B cell (primary cell): ENCODE results near the gene RAB11FIP3. TPM values are rescaled to one million over a fixed set of nuclear protein-coding genes. Genes with fewer than 3 reads are reported as not detected.

Experiments used
- ATAC-seq: fragments of 200-7000 bp; cut with Tn5 transposase; one replicate; pipeline ENCODE4 v1.10.0; 2021; ENCODE audit warnings: low read depth, mild to moderate bottlenecking, moderate number of reproducible peaks, moderate library complexity
- CTCF ChIA-PET: fragments of 350-600 bp; sonication (Branson Sonifier 250); formaldehyde crosslinking; loops from one replicate; lab custom pipeline; 2021; ENCODE audit warnings: antibody characterized with exemption, inconsistent platforms; lab: Charles Lee
- POLR2A ChIA-PET: fragments of 350-600 bp; sonication (Branson Sonifier 250); formaldehyde crosslinking; loops from one replicate; lab custom pipeline; 2021; ENCODE audit warnings: antibody characterized with exemption; lab: Charles Lee
- DNase-seq: peaks from one replicate; pipeline ENCODE4 v3.0.0; 2013
- H2AFZ ChIP-seq: 2 replicates; pipeline ENCODE4 v1.6.1; 2012; ENCODE audit warnings: mild to moderate bottlenecking, low read depth, low read length; ENCODE audit not compliant: insufficient read depth, poor library complexity, severe bottlenecking
- H3K27ac ChIP-seq, 2 donors: 1 replicate in 1 of 2; 2 replicates in 1 of 2; pipeline ENCODE4 v1.5.1; 2012 to 2013; ENCODE audit warnings: low read length in 2 of 2, mild to moderate bottlenecking in 2 of 2, moderate library complexity in 1 of 2
- H3K27me3 ChIP-seq, 4 experiments: fragments of 200-600 bp in 1 of 4; sonication (generic) in 1 of 4; replicated peaks in 1 of 4; 1 replicate in 2 of 4; 2 replicates in 2 of 4; pipeline versions ENCODE4 v1.6.1 to v1.7.0; 2013 to 2016; ENCODE audit warnings: low read length in 3 of 4, mild to moderate bottlenecking in 2 of 4, mixed read lengths in 1 of 4, moderate library complexity in 1 of 4; ENCODE audit not compliant: insufficient read depth in 4 of 4, control insufficient read depth in 3 of 4; ENCODE audit errors: control extremely low read depth in 1 of 4
- H3K36me3 ChIP-seq, 2 experiments: replicated peaks in 1 of 2; 1 replicate in 1 of 2; 2 replicates in 1 of 2; pipeline versions ENCODE4 v1.6.1 to v1.7.1; 2013; ENCODE audit warnings: low read length in 1 of 2; ENCODE audit not compliant: insufficient read depth in 2 of 2, control insufficient read depth in 1 of 2; ENCODE audit errors: control extremely low read depth in 1 of 2, extremely low read depth in 1 of 2
- H3K4me1 ChIP-seq, 2 donors: fragments of 200-600 bp in 1 of 2; sonication (generic) in 1 of 2; 1 replicate in 1 of 2; 2 replicates in 1 of 2; pipeline versions ENCODE4 v1.5.1 to v1.6.1; 2013 to 2017; ENCODE audit warnings: low read length in 2 of 2; ENCODE audit not compliant: control insufficient read depth in 2 of 2, insufficient read depth in 2 of 2
- H3K4me2 ChIP-seq: replicated peaks from 2 replicates; pipeline ENCODE3; 2012; ENCODE audit warnings: mild to moderate bottlenecking, low read depth, low read length; ENCODE audit not compliant: poor library complexity, severe bottlenecking
- H3K4me3 ChIP-seq, 5 experiments: fragments of 200-600 bp in 1 of 5; sonication (generic) in 1 of 5; 1 replicate in 3 of 5; 2 replicates in 2 of 5; pipeline versions ENCODE4 v1.5.1 to v1.7.0; 2011 to 2016; ENCODE audit warnings: low read length in 4 of 5, mild to moderate bottlenecking in 4 of 5, low read depth in 2 of 5, control low read depth in 1 of 5, moderate library complexity in 1 of 5; ENCODE audit not compliant: insufficient read depth in 1 of 5; ENCODE audit errors: control extremely low read depth in 1 of 5, extremely low read depth in 1 of 5
- H3K79me2 ChIP-seq: fragments of 200-600 bp; sonication (generic); one replicate; pipeline ENCODE4 v1.6.0; 2016; ENCODE audit warnings: low read length; ENCODE audit not compliant: control insufficient read depth, insufficient read depth
- H3K9ac ChIP-seq: fragments of 200-600 bp; sonication (generic); 2 replicates; pipeline ENCODE4 v1.6.1; 2017; ENCODE audit warnings: mild to moderate bottlenecking, low read length, moderate library complexity
- H3K9me3 ChIP-seq, 3 donors: one replicate each; pipeline versions ENCODE4 v1.6.1 to v1.7.1; 2013; ENCODE audit warnings: low read length in 2 of 3; ENCODE audit not compliant: control insufficient read depth in 2 of 3, insufficient read depth in 1 of 3; ENCODE audit errors: control extremely low read depth in 1 of 3
- H4K20me1 ChIP-seq: 2 replicates; pipeline ENCODE4 v1.6.0; 2012; ENCODE audit warnings: mild to moderate bottlenecking, low read length; ENCODE audit not compliant: insufficient read depth, control insufficient read depth, poor library complexity, severe bottlenecking
- H3K27ac Mint-ChIP-seq: one replicate; pipeline ENCODE4 v1.8.0; 2021; ENCODE audit warnings: mixed read lengths
- H3K27me3 Mint-ChIP-seq: one replicate; pipeline ENCODE4 v1.8.0; 2021; ENCODE audit warnings: mixed read lengths
- H3K4me1 Mint-ChIP-seq: one replicate; pipeline ENCODE4 v1.8.0; 2021; ENCODE audit warnings: mixed read lengths
- H3K4me3 Mint-ChIP-seq: one replicate; pipeline ENCODE4 v1.8.0; 2021; ENCODE audit warnings: mixed read lengths
- H3K9me3 Mint-ChIP-seq: one replicate; pipeline ENCODE4 v1.8.0; 2022; ENCODE audit warnings: mixed read lengths; ENCODE audit not compliant: insufficient read depth
- CTCF ChIP-seq: fragments of 200-600 bp; IDR thresholded peaks from one replicate; pipeline ENCODE4 v1.8.0; 2022; ENCODE audit warnings: antibody characterized with exemption, mild to moderate bottlenecking
- EZH2 ChIP-seq: IDR thresholded peaks from 2 replicates; pipeline ENCODE4 v1.6.1; 2012; ENCODE audit warnings: borderline replicate concordance, low read depth, mild to moderate bottlenecking, moderate library complexity, low read length; ENCODE audit not compliant: insufficient read depth, poor library complexity, severe bottlenecking
- WGBS: methylation state at CpG from one replicate; pipeline ENCODE4 v1.1.5; 2013; ENCODE audit warnings: missing lambda C conversion rate; ENCODE audit not compliant: insufficient coverage; 5-methylcytosine and 5-hydroxymethylcytosine counted together
- intact Hi-C: fragments of 100-400 bp; cut with micrococcal nuclease; formaldehyde crosslinking; loops from one replicate; pipeline ENCODE4 v1.10.0; 2022
- polyA plus RNA-seq: library from polyadenylated mRNA; depleted of rRNA; stranded (reverse); fragments of >200 nt; gene quantifications from 2 replicates; pipeline ENCODE4 v1.2.3, GENCODE V29; 2012
- total RNA-seq, 2 donors: library from RNA; stranded (reverse); fragments of 120-200 nt in 1 of 2; gene quantifications; 1 replicate in 1 of 2; 2 replicates in 1 of 2; pipeline versions ENCODE4 v1.2.3 to v1.2.4, GENCODE V29; 2013 to 2022

RAB11FIP3 gene
- total and polyA plus RNA-seq, 2 donors (not counting 1 experiment from before 2014, with no cell fraction given) = 24.3 to 57.2 TPM

GRCh38 chr16:566475-567372, 141.3 kb downstream of the RAB11FIP3 start, which contains the start of gene NHLRC4:
TSS of gene NHLRC4 (plus strand) at chr16:567005. CDS start at chr16:568048, 1,043 bp downstream.
- peaks cover 33 to 48% of the 10 kb centered on the region in 2 donors for H3K4me1 ChIP-seq
- H3K27ac Mint-ChIP-seq = peak within 1 kb of the TSS; percentile 87
- ChIA-PET POLR2A (interaction anchor here (0.8 to 3.0 kb wide), 3 partner anchors 22 to 70 kb away, joined by 3 to 8 read pairs (median 6); partner anchors contain the start of genes CAPN15 and METTL26), CTCF (interaction anchor here (0.6 to 0.7 kb wide), 2 partner anchors 174 to 459 kb away, joined by 4 read pairs; no protein-coding TSS in a partner anchor)
- peak within 1 kb of the TSS; percentile 58 for H3K9ac ChIP-seq
- ATAC-seq (peak; percentile 62), DNase-seq (peak; percentile 72)
- no peaks in the 10 kb centered on the region for H3K36me3 ChIP-seq
- peak within 1 kb of the TSS; percentile 80 for H3K4me2 ChIP-seq
- peak within 1 kb of the TSS; percentile 78 for H3K4me3 Mint-ChIP-seq
- TF ChIP-seq CTCF (no peak), EZH2 (no peak)
- peak within 1 kb of the TSS; percentile 41 to 65 for H3K27ac ChIP-seq
- intact Hi-C loops = no loop called here
- 27% methylated on average over 26 of the region's 26 CpGs for WGBS
- peaks cover 0 to 4% (median under 1%) of the 10 kb centered on the region in 4 experiments for H3K27me3 ChIP-seq
- H3K27me3 Mint-ChIP-seq = peaks cover 6% of the 10 kb centered on the region
- H3K79me2 ChIP-seq = peaks cover 27% of the 10 kb centered on the region
- peaks cover 33% of the 10 kb centered on the region for H3K4me1 Mint-ChIP-seq
- H3K9me3 ChIP-seq = no peaks in the 10 kb centered on the region
- peak within 1 kb of the TSS; percentile 84 for H2AFZ ChIP-seq
- peak within 1 kb of the TSS in 4 of 5 experiments; percentile 37 to 59 (median 44) for H3K4me3 ChIP-seq
- H3K9me3 Mint-ChIP-seq = no peaks in the 10 kb centered on the region
- no peaks in the 10 kb centered on the region for H4K20me1 ChIP-seq
